NCI-H1417 (cell line): ENCODE measurements around the gene LTBP1.
"Not testable (repeated sequence)": the region's sequence is repeated elsewhere in the genome, so short reads cannot be mapped to it uniquely, and the experiment has no call there.

Experiments used
- DNase-seq, 3 experiments: peaks; one replicate each; lab custom pipeline; 2025; lab: John Stamatoyannopoulos, UW

The LTBP1 gene

GRCh38 chr2:32946314-32947075, at the start of gene LTBP1:
TSS of gene LTBP1 (plus strand) at chr2:32946953. CDS start at chr2:32947325, 372 bp downstream.
- peak; percentile 59 to 77 (median 74) for DNase-seq

- DNase-seq = no peak
Observed at GRCh38 chr2:32900246-32900973, 46.3 kb upstream of the LTBP1 start.

GRCh38 chr2:32901313-32901712, 45.4 kb upstream of the LTBP1 start:
- no peak for DNase-seq

- DNase-seq = no peak
Observed at GRCh38 chr2:32902174-32902573, 44.6 kb upstream of the LTBP1 start.

GRCh38 chr2:32902986-32903385, 43.8 kb upstream of the LTBP1 start:
- no peak for DNase-seq

- DNase-seq = no peak
Observed at GRCh38 chr2:32904074-32904473, 42.7 kb upstream of the LTBP1 start.

GRCh38 chr2:32904751-32905150, 42.0 kb upstream of the LTBP1 start:
- no peak for DNase-seq

- DNase-seq = no peak
Observed at GRCh38 chr2:32905270-32905669, 41.5 kb upstream of the LTBP1 start.

- no peak for DNase-seq
Observed at GRCh38 chr2:32910883-32911598, 35.7 kb upstream of the LTBP1 start.

GRCh38 chr2:32915694-32916093, 31.1 kb upstream of the LTBP1 start:
- DNase-seq = no peak

GRCh38 chr2:32918774-32919173, 28.0 kb upstream of the LTBP1 start:
- DNase-seq = no peak

GRCh38 chr2:32919901-32920300, 26.9 kb upstream of the LTBP1 start:
- DNase-seq = not testable (repeated sequence)

- not testable (repeated sequence) for DNase-seq
Observed at GRCh38 chr2:32921486-32921885, 25.3 kb upstream of the LTBP1 start.

- DNase-seq = no peak
Observed at GRCh38 chr2:32922501-32922900, 24.3 kb upstream of the LTBP1 start.

- no peak for DNase-seq
Observed at GRCh38 chr2:32923109-32923508, 23.6 kb upstream of the LTBP1 start.

GRCh38 chr2:32925283-32925815, 21.4 kb upstream of the LTBP1 start:
- no peak for DNase-seq

GRCh38 chr2:32925976-32926707, 20.6 kb upstream of the LTBP1 start:
- DNase-seq = no peak

- DNase-seq = peak in 1 of 3 experiments; percentile 12
Observed at GRCh38 chr2:32926708-32927084, 20.1 kb upstream of the LTBP1 start.

- DNase-seq = no peak
Observed at GRCh38 chr2:32930436-32930835, 16.3 kb upstream of the LTBP1 start.

- DNase-seq = no peak
Observed at GRCh38 chr2:32931519-32931918, 15.2 kb upstream of the LTBP1 start.

GRCh38 chr2:32931945-32932709, 14.6 kb upstream of the LTBP1 start:
- DNase-seq = peak in 1 of 3 experiments; percentile 48
